ENCODE measurements around the gene ATP5IF1. TPM values are rescaled to one million over a fixed set of nuclear protein-coding genes. Genes with fewer than 3 reads are reported as not detected.

ATP5IF1 gene
- total and polyA plus RNA-seq, 2 of the 4 experiments (the other 2 are of a cell fraction), result 33.7 to 105 TPM

DNA sequence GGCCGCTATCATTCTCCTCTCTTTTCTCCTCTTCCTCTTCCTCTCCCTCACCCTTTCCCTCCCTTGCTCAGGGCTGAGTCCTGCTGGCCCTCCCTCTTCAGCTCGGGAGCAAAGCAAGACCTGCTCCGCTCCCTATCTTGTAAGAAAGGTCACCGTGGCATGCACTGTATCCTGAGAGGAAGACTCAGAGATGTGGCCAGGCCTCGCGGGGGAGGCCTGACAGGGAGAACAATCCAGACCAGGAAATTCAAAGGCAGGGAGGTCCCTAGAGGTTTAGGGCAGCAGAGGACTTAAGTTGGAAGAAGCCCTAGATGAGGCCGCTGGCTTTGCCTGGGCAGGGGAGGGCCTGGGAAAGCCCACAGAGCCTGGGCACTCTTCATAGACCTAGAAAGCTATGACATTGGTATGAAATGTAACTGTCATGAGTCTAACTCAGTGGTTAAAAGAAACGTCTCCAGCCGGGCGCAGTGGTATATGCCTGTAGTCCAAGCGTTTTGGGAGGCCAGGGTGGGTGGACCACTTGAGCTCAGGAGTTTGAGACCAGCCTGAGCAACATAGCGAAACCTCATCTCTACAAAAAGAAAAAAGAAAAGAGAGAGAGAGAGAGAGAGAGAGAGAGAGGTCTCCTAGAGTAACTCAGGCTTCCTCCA lies 44.8 kb upstream of the ATP5IF1 start (continued):
- TF ChIP-seq, protein P1, sequence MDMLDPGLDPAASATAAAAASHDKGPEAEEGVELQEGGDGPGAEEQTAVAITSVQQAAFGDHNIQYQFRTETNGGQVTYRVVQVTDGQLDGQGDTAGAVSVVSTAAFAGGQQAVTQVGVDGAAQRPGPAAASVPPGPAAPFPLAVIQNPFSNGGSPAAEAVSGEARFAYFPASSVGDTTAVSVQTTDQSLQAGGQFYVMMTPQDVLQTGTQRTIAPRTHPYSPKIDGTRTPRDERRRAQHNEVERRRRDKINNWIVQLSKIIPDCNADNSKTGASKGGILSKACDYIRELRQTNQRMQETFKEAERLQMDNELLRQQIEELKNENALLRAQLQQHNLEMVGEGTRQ (IDR thresholded peaks at IDR 0.05; ENCODE audit: low read depth, low read length), result no peak

GRCh38 chr1:28193701-28194161 lies 42.2 kb upstream of the ATP5IF1 start:
- Histone ChIP-seq H3K56ac (ENCODE audit: extremely low read depth, insufficient read depth, low read length) (no peak overlapping the region), H4K8ac (ENCODE audit: low read depth in 2 of 2, low read length in 2 of 2) (no peak overlapping the region), H2BK20ac (ENCODE audit: low read depth, low read length) (no peak overlapping the region), H3K9me1 (ENCODE audit: insufficient read depth, low read length) (peaks cover 12% of the 10 kb centered on the region), H3K36me3 (ENCODE audit: control insufficient read depth, insufficient read depth, low read length) (peaks cover 6% of the 10 kb centered on the region), H4K91ac (ENCODE audit: insufficient read depth, low read depth, low read length) (no peak overlapping the region), H2AK5ac (ENCODE audit: low read depth, low read length) (no peak overlapping the region), H3K79me1 (ENCODE audit: low read depth in 1 of 2, low read length in 2 of 2) (no peaks in the 10 kb centered on the region), H3K23ac (ENCODE audit: low read depth, low read length) (no peak overlapping the region), H3K4me1 (ENCODE audit: control insufficient read depth, insufficient read depth, low read length) (peaks cover 9% of the 10 kb centered on the region), H3K14ac (replicated peaks; ENCODE audit: low read depth, low read length) (no peak overlapping the region), H2AFZ (replicated peaks; ENCODE audit: low read length, poor library complexity) (no peak overlapping the region), H3K4me2 (ENCODE audit: low read depth, low read length) (no peak overlapping the region), H3K9me3 (ENCODE audit: control insufficient read depth, insufficient read depth, low read length) (no peaks in the 10 kb centered on the region), H4K5ac (ENCODE audit: low read depth, low read length) (no peak overlapping the region), H2BK5ac (ENCODE audit: low read depth, low read length, poor library complexity, severe bottlenecking) (no peak overlapping the region), H4K20me1 (ENCODE audit: insufficient read depth, low read length) (no peaks in the 10 kb centered on the region), H2BK120ac (ENCODE audit: low read depth, low read length) (no peak overlapping the region), H2BK15ac (ENCODE audit: low read depth, low read length) (no peak overlapping the region), H3K4me3 (ENCODE audit: insufficient read depth, low read depth, low read length) (no peak overlapping the region), H2AK9ac (replicated peaks; ENCODE audit: low read depth, low read length, poor library complexity) (no peak overlapping the region), H3K27ac (ENCODE audit: insufficient read depth, low read length) (no peak overlapping the region), H3K27me3 (ENCODE audit: control insufficient read depth, insufficient read depth, low read length) (no peaks in the 10 kb centered on the region), H3K18ac (ENCODE audit: low read depth, low read length) (no peak overlapping the region), H3K4ac (ENCODE audit: low read depth, low read length) (no peak overlapping the region), H3K9ac (ENCODE audit: low read depth, low read length) (no peak overlapping the region)
- ChIA-PET POLR2A (ENCODE audit: unreplicated experiment) (no interaction called here), CTCF (no interaction called here)
- WGBS, 2 experiments (ENCODE audit: extremely low coverage in 2 of 2, insufficient read length in 1 of 2), result 63% methylated on average over 2 of the region's 8 CpGs; no CpG with 5 or more reads in 1 of the 2 experiments
- dilution Hi-C loops (cut with HindIII; ENCODE audit: low sequenced_read_pairs, unreplicated experiment), result no loop called here
- in situ Hi-C loops (cut with MboI; ENCODE audit: low sequenced_read_pairs), result no loop called here
- no peak for DNase-seq
- intact Hi-C loops (cut with micrococcal nuclease), result no loop called here
- ATAC-seq (ENCODE audit: low read depth), result no peak
- TF ChIP-seq BHLHE40 (IDR thresholded peaks at IDR 0.05; ENCODE audit: low read depth, low read length), result no peak
- TF ChIP-seq MAFK (IDR thresholded peaks at IDR 0.05; ENCODE audit: low read depth, low read length), result no peak
- TF ChIP-seq ELK1 (IDR thresholded peaks at IDR 0.05; ENCODE audit: borderline replicate concordance, low read depth, low read length), result no peak
- TF ChIP-seq, protein P2, sequence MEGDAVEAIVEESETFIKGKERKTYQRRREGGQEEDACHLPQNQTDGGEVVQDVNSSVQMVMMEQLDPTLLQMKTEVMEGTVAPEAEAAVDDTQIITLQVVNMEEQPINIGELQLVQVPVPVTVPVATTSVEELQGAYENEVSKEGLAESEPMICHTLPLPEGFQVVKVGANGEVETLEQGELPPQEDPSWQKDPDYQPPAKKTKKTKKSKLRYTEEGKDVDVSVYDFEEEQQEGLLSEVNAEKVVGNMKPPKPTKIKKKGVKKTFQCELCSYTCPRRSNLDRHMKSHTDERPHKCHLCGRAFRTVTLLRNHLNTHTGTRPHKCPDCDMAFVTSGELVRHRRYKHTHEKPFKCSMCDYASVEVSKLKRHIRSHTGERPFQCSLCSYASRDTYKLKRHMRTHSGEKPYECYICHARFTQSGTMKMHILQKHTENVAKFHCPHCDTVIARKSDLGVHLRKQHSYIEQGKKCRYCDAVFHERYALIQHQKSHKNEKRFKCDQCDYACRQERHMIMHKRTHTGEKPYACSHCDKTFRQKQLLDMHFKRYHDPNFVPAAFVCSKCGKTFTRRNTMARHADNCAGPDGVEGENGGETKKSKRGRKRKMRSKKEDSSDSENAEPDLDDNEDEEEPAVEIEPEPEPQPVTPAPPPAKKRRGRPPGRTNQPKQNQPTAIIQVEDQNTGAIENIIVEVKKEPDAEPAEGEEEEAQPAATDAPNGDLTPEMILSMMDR (conservative IDR thresholded peaks at IDR 0.05; ENCODE audit: low read depth, low read length), result no peak
- no peak for TF ChIP-seq NFE2L2 (IDR thresholded peaks at IDR 0.05; ENCODE audit: low read depth, low read length)
- BruUV-seq (replicated peaks), result no TSS peak

Data from IMR-90 (cell line).